A549 (cell line): ENCODE measurements around the gene ZNF496. TPM values are rescaled to one million over a fixed set of nuclear protein-coding genes. Genes with fewer than 3 reads are reported as not detected.

Source experiments
- ATAC-seq, 2 experiments: fragments of 200-7000 bp in 1 of 2; fragments of >200 bp in 1 of 2; cut with Nextera tagmentation in 1 of 2; cut with Tn5 transposase in 1 of 2; 3 replicates each; pipeline versions ENCODE4 v1.8.0 to v1.9.1; 2018 to 2020; ENCODE audit warnings: mild to moderate bottlenecking in 1 of 2, moderate library complexity in 1 of 2
- CTCF ChIA-PET: fragments of 300-600 bp; sonication (Branson Sonifier 250); formaldehyde crosslinking; extraction: SDS; loops from one replicate; lab custom pipeline; 2021; ENCODE audit warnings: antibody characterized with exemption, inconsistent platforms; lab: Yijun Ruan, JAX
- POLR2A ChIA-PET: fragments of 350-600 bp; formaldehyde crosslinking; extraction: SDS; loops from one replicate; lab custom pipeline; 2021; ENCODE audit warnings: antibody characterized with exemption, inconsistent platforms; lab: Yijun Ruan, JAX
- DNase-seq, 2 experiments: peaks; one replicate each; pipeline versions ENCODE4 v3.0.0 to v3.0.0-alpha.2; 2011 to 2016; ENCODE audit warnings: low read depth in 1 of 2, low spot score in 1 of 2
- FAIRE-seq: peaks from 2 replicates; lab custom pipeline; 2011; peaks lifted over from hg19 to GRCh38; lab: Jason Lieb, UNC
- H3K27ac ChIP-seq, 2 experiments: fragments of >200 bp; sonication (Bioruptor Twin); formaldehyde crosslinking; 3 replicates each; pipeline ENCODE4 v1.5.1; 2016 to 2017
- H3K4me1 ChIP-seq: fragments of >200 bp; sonication (Bioruptor Twin); formaldehyde crosslinking; 3 replicates; pipeline ENCODE4 v1.6.1; 2016
- H3K4me2 ChIP-seq: fragments of >200 bp; sonication (Bioruptor Twin); formaldehyde crosslinking; 3 replicates; pipeline ENCODE4 v1.6.1; 2016
- H3K4me3 ChIP-seq: fragments of >200 bp; sonication (Bioruptor Twin); formaldehyde crosslinking; 3 replicates; pipeline ENCODE4 v1.5.1; 2016
- H3K9me3 ChIP-seq: fragments of >200 bp; sonication (Bioruptor Twin); formaldehyde crosslinking; 3 replicates; pipeline ENCODE4 v1.6.1; 2016
- BHLHE40 ChIP-seq: IDR thresholded peaks from 2 replicates; pipeline ENCODE4 v1.6.1; 2012; ENCODE audit warnings: low read depth, low read length, inconsistent platforms
- CBX8 ChIP-seq: fragments of 200-600 bp; sonication (generic); IDR thresholded peaks from 2 replicates; pipeline ENCODE4 v1.6.1; 2016
- CEBPB ChIP-seq, 2 experiments: fragments of >200 bp in 1 of 2; sonication (Bioruptor Twin) in 1 of 2; formaldehyde crosslinking in 1 of 2; IDR thresholded peaks; 2 replicates each; pipeline ENCODE4 v1.6.1; 2012 to 2016
- E2F6 ChIP-seq: IDR thresholded peaks from 2 replicates; pipeline ENCODE4 v1.6.1; 2012; ENCODE audit warnings: low read depth, borderline replicate concordance
- EHMT2 ChIP-seq: fragments of 200-600 bp; sonication (generic); IDR thresholded peaks from 2 replicates; pipeline ENCODE4 v1.6.1; 2016; ENCODE audit warnings: antibody characterized with exemption, low read depth, mild to moderate bottlenecking, moderate library complexity
- GATA3 ChIP-seq: IDR thresholded peaks from 2 replicates; pipeline ENCODE4 v1.6.1; 2012; ENCODE audit warnings: borderline replicate concordance
- HDAC2 ChIP-seq: fragments of 200-600 bp; sonication (generic); IDR thresholded peaks from 2 replicates; pipeline ENCODE4 v1.6.1; 2016
- HES2 ChIP-seq: fragments of >200 bp; sonication (Bioruptor Twin); formaldehyde crosslinking; IDR thresholded peaks from 2 replicates; pipeline ENCODE4 v1.6.1; 2016
- HEYL ChIP-seq: fragments of 250-450 bp; sonication (Bioruptor Pico); IDR thresholded peaks from 2 replicates; pipeline ENCODE4 v1.8.0; 2021; ENCODE audit warnings: mild to moderate bottlenecking, moderate library complexity
- HOXB13 ChIP-seq: fragments of 250-450 bp; sonication (Bioruptor Pico); IDR thresholded peaks from 2 replicates; pipeline ENCODE4 v1.5.0; 2020; ENCODE audit warnings: low read depth, mild to moderate bottlenecking, moderate library complexity
- HOXB5 ChIP-seq: fragments of 250-450 bp; sonication (Bioruptor Pico); IDR thresholded peaks from 2 replicates; pipeline ENCODE4 v1.5.0; 2020; ENCODE audit warnings: mild to moderate bottlenecking, moderate library complexity
- JUN ChIP-seq, 2 experiments: fragments of >200 bp; sonication (Bioruptor Twin); formaldehyde crosslinking; IDR thresholded peaks; 2 replicates in 1 of 2; 3 replicates in 1 of 2; pipeline ENCODE4 v1.6.1; 2016 to 2017
- JUNB ChIP-seq: fragments of >200 bp; sonication (Bioruptor Twin); formaldehyde crosslinking; IDR thresholded peaks from 2 replicates; pipeline ENCODE4 v1.6.1; 2016
- MYC ChIP-seq: IDR thresholded peaks from 2 replicates; pipeline ENCODE4 v1.6.1; 2012; ENCODE audit warnings: mild to moderate bottlenecking, inconsistent platforms, low read length, improper control_type of control experiment, borderline replicate concordance
- NFE2L2 ChIP-seq: fragments of 150-350 bp; conservative IDR thresholded peaks from 2 replicates; pipeline ENCODE4 v1.6.1; 2014; ENCODE audit warnings: low read length
- RARB ChIP-seq: fragments of 250-450 bp; sonication (Bioruptor Pico); IDR thresholded peaks from 2 replicates; pipeline ENCODE4 v1.8.0; 2021; ENCODE audit warnings: mild to moderate bottlenecking, moderate library complexity
- REST ChIP-seq: fragments of 200-600 bp; sonication (generic); IDR thresholded peaks from 2 replicates; pipeline ENCODE4 v1.6.1; 2016; ENCODE audit warnings: antibody characterized with exemption, mild to moderate bottlenecking, moderate library complexity
- RFX5 ChIP-seq: fragments of 450-650 bp; IDR thresholded peaks from 2 replicates; pipeline ENCODE4 v1.7.1; 2014; ENCODE audit warnings: antibody characterized with exemption, mild to moderate bottlenecking, moderate library complexity
- RNF2 ChIP-seq: fragments of 200-600 bp; sonication (generic); IDR thresholded peaks from 2 replicates; pipeline ENCODE4 v1.6.1; 2016; ENCODE audit warnings: low read depth, mild to moderate bottlenecking, antibody characterized with exemption, moderate library complexity, borderline replicate concordance
- SMC3 ChIP-seq: fragments of >200 bp; sonication (Bioruptor Twin); formaldehyde crosslinking; IDR thresholded peaks from 3 replicates; pipeline ENCODE4 v1.6.1; 2018; ENCODE audit warnings: inconsistent platforms
- SREBF2 ChIP-seq: fragments of 450-650 bp; IDR thresholded peaks from 2 replicates; pipeline ENCODE4 v1.6.1; 2014; ENCODE audit warnings: mild to moderate bottlenecking, moderate library complexity
- TFCP2L1 ChIP-seq: fragments of 250-450 bp; sonication (Bioruptor Pico); IDR thresholded peaks from 2 replicates; pipeline ENCODE4 v1.5.0; 2021; ENCODE audit warnings: mild to moderate bottlenecking
- TP53 ChIP-seq: fragments of 250-450 bp; sonication (Bioruptor Pico); IDR thresholded peaks from 2 replicates; pipeline ENCODE4 v1.5.0; 2021; ENCODE audit warnings: mild to moderate bottlenecking, moderate library complexity
- ZC3H11A ChIP-seq: fragments of 450-650 bp; IDR thresholded peaks from 2 replicates; pipeline ENCODE4 v1.6.1; 2014; ENCODE audit warnings: antibody characterized with exemption, mild to moderate bottlenecking
- WGBS: methylation state at CpG from one replicate; pipeline ENCODE4 v1.1.6; 2017; ENCODE audit errors: missing lambda C conversion rate; 5-methylcytosine and 5-hydroxymethylcytosine counted together
- polyA plus RNA-seq, 4 experiments: library from polyadenylated mRNA; depleted of rRNA in 3 of 4; stranded (reverse); fragments of >200 nt; fragmentation: RNase III in 1 of 4; extraction: RNeasy Plus Mini Kit Qiagen cat#74134 plus additional on column Dnase treatment in 1 of 4; gene quantifications; 2 replicates in 3 of 4; 3 replicates in 1 of 4; pipeline ENCODE4 v1.2.3, GENCODE V29; 2011 to 2017
- TF ChIP-seq, protein P1 (sequence below): fragments of 150-350 bp; IDR thresholded peaks from 2 replicates; pipeline ENCODE4 v1.6.1; 2014; ENCODE audit warnings: low read depth, mild to moderate bottlenecking, low read length
- TF ChIP-seq, protein P2 (sequence below): fragments of >200 bp; sonication (Bioruptor Twin); formaldehyde crosslinking; IDR thresholded peaks from 3 replicates; pipeline ENCODE4 v1.5.1; 2016

Gene ZNF496
- polyA plus RNA-seq, 2 of the 4 experiments (the other 2 are of a cell fraction), result 13.1 to 16.1 TPM

- TF ChIP-seq, protein P1, sequence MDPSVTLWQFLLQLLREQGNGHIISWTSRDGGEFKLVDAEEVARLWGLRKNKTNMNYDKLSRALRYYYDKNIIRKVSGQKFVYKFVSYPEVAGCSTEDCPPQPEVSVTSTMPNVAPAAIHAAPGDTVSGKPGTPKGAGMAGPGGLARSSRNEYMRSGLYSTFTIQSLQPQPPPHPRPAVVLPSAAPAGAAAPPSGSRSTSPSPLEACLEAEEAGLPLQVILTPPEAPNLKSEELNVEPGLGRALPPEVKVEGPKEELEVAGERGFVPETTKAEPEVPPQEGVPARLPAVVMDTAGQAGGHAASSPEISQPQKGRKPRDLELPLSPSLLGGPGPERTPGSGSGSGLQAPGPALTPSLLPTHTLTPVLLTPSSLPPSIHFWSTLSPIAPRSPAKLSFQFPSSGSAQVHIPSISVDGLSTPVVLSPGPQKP, result no peak
- TF ChIP-seq RFX5 (no peak), EHMT2 (no peak), TFCP2L1 (CRISPR knock-in tag) (no peak)
- TF ChIP-seq, all 56 proteins: peak for 0
Measured at GRCh38 chr1:247273013-247273412, 58.7 kb downstream of the ZNF496 start (continued).

GRCh38 chr1:247270003-247270402 is 61.7 kb downstream of the ZNF496 start:
- DNase-seq (no peak), ATAC-seq (no peak), FAIRE-seq (no peak)
- Histone ChIP-seq H3K9me3 (peaks cover 2% of the 10 kb centered on the region; the same call in 1 of the 3 replicates), H3K4me2 (no peak overlapping the region), H3K27ac (no peak overlapping the region), H3K4me1 (no peaks in the 10 kb centered on the region), H3K4me3 (no peak overlapping the region)
- WGBS, result no CpG with 5 or more reads among the region's 1 CpG
- TF ChIP-seq RNF2 (no peak), HDAC2 (no peak), HOXB13 (no peak), GATA3 (no peak), BHLHE40 (no peak), MYC (no peak), RARB (CRISPR knock-in tag) (no peak), TP53 (CRISPR knock-in tag) (no peak), EHMT2 (no peak), ZC3H11A (no peak)
- POLR2A ChIA-PET, result no interaction called here
- CTCF ChIA-PET, result interaction anchor here (0.6 kb wide), 1 partner anchor 31 kb away, joined by 3 read pairs; no protein-coding TSS in a partner anchor

- Histone ChIP-seq H3K27ac (no peak overlapping the region), H3K4me1 (no peaks in the 10 kb centered on the region), H3K9me3 (no peaks in the 10 kb centered on the region; the same call in 2 of the 3 replicates), H3K4me2 (no peak overlapping the region), H3K4me3 (no peak overlapping the region)
- ChIA-PET POLR2A (no interaction called here), CTCF (interaction anchor here (0.7 kb wide), 1 partner anchor 43 kb away, joined by 3 read pairs; no protein-coding TSS in a partner anchor)
- FAIRE-seq (no peak), DNase-seq (no peak), ATAC-seq (no peak)
- no peak for TF ChIP-seq JUN (IDR thresholded peaks at IDR 0.05)
- TF ChIP-seq HOXB5 (CRISPR knock-in tag), result no peak
- no peak for TF ChIP-seq BHLHE40
- TF ChIP-seq HEYL, result no peak
- TF ChIP-seq SREBF2, result no peak
- TF ChIP-seq CBX8, result no peak
Measured at GRCh38 chr1:247269133-247269532, 62.5 kb downstream of the ZNF496 start.

- Histone ChIP-seq H3K4me3 (no peak overlapping the region), H3K27ac (no peak overlapping the region), H3K9me3 (no peaks in the 10 kb centered on the region; the same call in 2 of the 3 replicates), H3K4me1 (no peaks in the 10 kb centered on the region), H3K4me2 (no peak overlapping the region)
- no peak for ATAC-seq
- CTCF ChIA-PET, result interaction anchor here (0.7 kb wide), 1 partner anchor 44 kb away, joined by 3 read pairs; no protein-coding TSS in a partner anchor
- POLR2A ChIA-PET, result no interaction called here
- no peak for DNase-seq
- WGBS, result 0% methylated on average over 2 of the region's 2 CpGs
- FAIRE-seq, result no peak
- no peak for TF ChIP-seq JUN (IDR thresholded peaks at IDR 0.05)
- no peak for TF ChIP-seq TP53 (CRISPR knock-in tag)
- TF ChIP-seq SMC3, result no peak
- no peak for TF ChIP-seq NFE2L2
- no peak for TF ChIP-seq BHLHE40
- no peak for TF ChIP-seq JUNB
- no peak for TF ChIP-seq HES2
- TF ChIP-seq REST, result no peak
- no peak for TF ChIP-seq E2F6
- no peak for TF ChIP-seq EHMT2
- TF ChIP-seq, protein P2, sequence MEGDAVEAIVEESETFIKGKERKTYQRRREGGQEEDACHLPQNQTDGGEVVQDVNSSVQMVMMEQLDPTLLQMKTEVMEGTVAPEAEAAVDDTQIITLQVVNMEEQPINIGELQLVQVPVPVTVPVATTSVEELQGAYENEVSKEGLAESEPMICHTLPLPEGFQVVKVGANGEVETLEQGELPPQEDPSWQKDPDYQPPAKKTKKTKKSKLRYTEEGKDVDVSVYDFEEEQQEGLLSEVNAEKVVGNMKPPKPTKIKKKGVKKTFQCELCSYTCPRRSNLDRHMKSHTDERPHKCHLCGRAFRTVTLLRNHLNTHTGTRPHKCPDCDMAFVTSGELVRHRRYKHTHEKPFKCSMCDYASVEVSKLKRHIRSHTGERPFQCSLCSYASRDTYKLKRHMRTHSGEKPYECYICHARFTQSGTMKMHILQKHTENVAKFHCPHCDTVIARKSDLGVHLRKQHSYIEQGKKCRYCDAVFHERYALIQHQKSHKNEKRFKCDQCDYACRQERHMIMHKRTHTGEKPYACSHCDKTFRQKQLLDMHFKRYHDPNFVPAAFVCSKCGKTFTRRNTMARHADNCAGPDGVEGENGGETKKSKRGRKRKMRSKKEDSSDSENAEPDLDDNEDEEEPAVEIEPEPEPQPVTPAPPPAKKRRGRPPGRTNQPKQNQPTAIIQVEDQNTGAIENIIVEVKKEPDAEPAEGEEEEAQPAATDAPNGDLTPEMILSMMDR, result no peak
- TF ChIP-seq CEBPB (IDR thresholded peaks at IDR 0.05), result no peak
Measured at GRCh38 chr1:247268390-247269045, 63.1 kb downstream of the ZNF496 start.
